GM12864 (cell line): ENCODE results near the gene CORO2B.

Experiments
- DNase-seq: peaks from one replicate; pipeline ENCODE4 v3.0.0-alpha.2; 2011; ENCODE audit warnings: low read depth
- H3K4me3 ChIP-seq: 2 replicates; pipeline ENCODE4 v1.5.1; 2011; ENCODE audit warnings: mild to moderate bottlenecking, low read depth, low read length, control low read depth
- TF ChIP-seq, protein P1 (sequence below): IDR thresholded peaks from 2 replicates; pipeline ENCODE4 v1.5.1; 2011; ENCODE audit warnings: low read depth, mild to moderate bottlenecking, moderate library complexity, low read length, control low read depth, inconsistent platforms; ENCODE audit errors: missing control alignments

Gene CORO2B

DNA sequence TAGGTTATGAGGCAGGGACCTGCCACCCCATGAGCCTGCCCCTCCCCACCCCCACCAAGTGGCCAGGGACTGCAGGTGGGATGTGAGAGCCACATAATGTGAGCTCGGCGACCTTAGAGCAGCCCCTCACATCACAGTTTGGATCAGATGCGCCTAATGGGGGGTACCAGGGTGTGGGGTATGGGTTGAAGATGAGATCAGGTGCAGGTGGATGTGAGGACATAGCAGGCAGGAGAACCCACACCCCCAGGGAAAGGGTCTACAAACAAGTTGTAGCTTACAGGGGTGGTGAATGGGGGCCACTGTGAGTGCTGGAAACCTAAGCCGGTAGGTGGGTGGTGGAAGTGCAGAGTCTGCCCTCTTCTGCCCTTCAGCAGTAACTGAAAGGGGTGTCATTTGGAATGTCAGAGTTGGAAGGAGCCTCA is 94.0 kb downstream of the CORO2B start:
- TF ChIP-seq, protein P1, sequence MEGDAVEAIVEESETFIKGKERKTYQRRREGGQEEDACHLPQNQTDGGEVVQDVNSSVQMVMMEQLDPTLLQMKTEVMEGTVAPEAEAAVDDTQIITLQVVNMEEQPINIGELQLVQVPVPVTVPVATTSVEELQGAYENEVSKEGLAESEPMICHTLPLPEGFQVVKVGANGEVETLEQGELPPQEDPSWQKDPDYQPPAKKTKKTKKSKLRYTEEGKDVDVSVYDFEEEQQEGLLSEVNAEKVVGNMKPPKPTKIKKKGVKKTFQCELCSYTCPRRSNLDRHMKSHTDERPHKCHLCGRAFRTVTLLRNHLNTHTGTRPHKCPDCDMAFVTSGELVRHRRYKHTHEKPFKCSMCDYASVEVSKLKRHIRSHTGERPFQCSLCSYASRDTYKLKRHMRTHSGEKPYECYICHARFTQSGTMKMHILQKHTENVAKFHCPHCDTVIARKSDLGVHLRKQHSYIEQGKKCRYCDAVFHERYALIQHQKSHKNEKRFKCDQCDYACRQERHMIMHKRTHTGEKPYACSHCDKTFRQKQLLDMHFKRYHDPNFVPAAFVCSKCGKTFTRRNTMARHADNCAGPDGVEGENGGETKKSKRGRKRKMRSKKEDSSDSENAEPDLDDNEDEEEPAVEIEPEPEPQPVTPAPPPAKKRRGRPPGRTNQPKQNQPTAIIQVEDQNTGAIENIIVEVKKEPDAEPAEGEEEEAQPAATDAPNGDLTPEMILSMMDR = no peak
- no peak overlapping the region for H3K4me3 ChIP-seq
- no peak for DNase-seq

GRCh38 chr15:68674975-68675374 is 96.2 kb downstream of the CORO2B start:
- no peak for DNase-seq
- H3K4me3 ChIP-seq = no peak overlapping the region
- TF ChIP-seq, protein P1 = no peak

- no peak overlapping the region for H3K4me3 ChIP-seq
- DNase-seq = no peak
- TF ChIP-seq, protein P1 = no peak
These were observed 97.3 kb downstream of the CORO2B start for GRCh38 chr15:68676011-68676605.

- DNase-seq = no peak
- TF ChIP-seq, protein P1 = no peak
- no peak overlapping the region for H3K4me3 ChIP-seq
These were observed 98.1 kb downstream of the CORO2B start for GRCh38 chr15:68676926-68677325.

- no peak for DNase-seq
- H3K4me3 ChIP-seq = no peak overlapping the region
- TF ChIP-seq, protein P1 = no peak
These were observed 99.2 kb downstream of the CORO2B start for GRCh38 chr15:68677996-68678395.

DNA sequence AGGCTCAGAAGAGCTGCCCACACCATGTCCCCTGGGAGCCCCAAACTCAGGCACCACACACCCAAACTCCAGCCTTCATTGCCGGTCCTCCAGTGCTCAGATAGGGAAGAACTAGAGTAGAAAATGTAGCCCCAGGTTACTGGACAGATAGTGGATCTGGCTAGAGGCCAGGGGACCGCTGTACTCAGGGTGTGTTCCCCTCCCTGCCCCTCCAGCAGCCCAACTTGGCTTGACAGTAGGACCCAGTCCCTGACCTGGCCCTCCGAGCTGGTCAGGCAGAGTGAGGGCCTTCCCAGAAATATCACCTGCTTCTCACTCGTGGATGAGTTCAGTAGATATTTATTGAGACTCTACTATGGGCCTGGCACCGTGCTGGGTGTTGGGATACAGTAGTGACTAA is 100.0 kb downstream of the CORO2B start:
- TF ChIP-seq, protein P1 = no peak
- no peak for DNase-seq
- H3K4me3 ChIP-seq = no peak overlapping the region

GRCh38 chr15:68679161-68679560 is 100.4 kb downstream of the CORO2B start:
- DNase-seq = no peak
- H3K4me3 ChIP-seq = no peak overlapping the region
- TF ChIP-seq, protein P1 = no peak
